Stimulated activated naive CD8-positive, alpha-beta T cell treated with anti-CD3 and anti-CD28 coated beads, Interleukin-15, Interleukin-2, amounts not matched to agents 100 U/mL and 50 U/mL, for 24 hours (primary cell): ENCODE measurements around the gene ITPRID1.

Experiments used
- ATAC-seq: fragments of 150-1000 bp; cut with Tn5 transposase; one replicate; pipeline ENCODE4 v1.10.0; 2021
- DNase-seq: peaks from one replicate; pipeline ENCODE4 v3.0.0; 2021

The ITPRID1 gene

GRCh38 chr7:31633894-31634494 lies 120.1 kb downstream of the ITPRID1 start:
- DNase-seq, result no peak
- no peak for ATAC-seq

GRCh38 chr7:31640381-31640780 lies 126.5 kb downstream of the ITPRID1 start:
- ATAC-seq (no peak), DNase-seq (no peak)

- DNase-seq (no peak), ATAC-seq (no peak)
These were observed 128.8 kb downstream of the ITPRID1 start for GRCh38 chr7:31642681-31643115.

- DNase-seq (no peak), ATAC-seq (no peak)
These were observed 133.1 kb downstream of the ITPRID1 start for GRCh38 chr7:31646942-31647341.

GRCh38 chr7:31647511-31647910 lies 133.6 kb downstream of the ITPRID1 start:
- ATAC-seq (no peak), DNase-seq (no peak)

GRCh38 chr7:31648288-31648687 lies 134.4 kb downstream of the ITPRID1 start:
- ATAC-seq (no peak), DNase-seq (no peak)

GRCh38 chr7:31648880-31649279 lies 135.0 kb downstream of the ITPRID1 start:
- no peak for DNase-seq
- no peak for ATAC-seq

- DNase-seq (no peak), ATAC-seq (no peak)
These were observed 137.6 kb downstream of the ITPRID1 start for GRCh38 chr7:31651234-31652062.

GRCh38 chr7:31652063-31652326 lies 138.1 kb downstream of the ITPRID1 start:
- ATAC-seq (no peak), DNase-seq (no peak)

- ATAC-seq (no peak), DNase-seq (no peak)
These were observed 149.2 kb downstream of the ITPRID1 start for GRCh38 chr7:31663072-31663471.

- ATAC-seq (no peak), DNase-seq (no peak)
These were observed 151.0 kb downstream of the ITPRID1 start for GRCh38 chr7:31664890-31665289.

GRCh38 chr7:31665546-31665945 lies 151.7 kb downstream of the ITPRID1 start:
- ATAC-seq (no peak), DNase-seq (no peak)

GRCh38 chr7:31669461-31669860 lies 155.6 kb downstream of the ITPRID1 start:
- no peak for ATAC-seq

GRCh38 chr7:31679574-31680305 lies 165.8 kb downstream of the ITPRID1 start:
- DNase-seq, result no peak
- no peak for ATAC-seq

More at GRCh38 chr7:31669461-31669860, 155.6 kb downstream of the ITPRID1 start:
- no peak for DNase-seq

GRCh38 chr7:31683445-31684225 lies 169.7 kb downstream of the ITPRID1 start:
- DNase-seq (no peak), ATAC-seq (no peak)

GRCh38 chr7:31687024-31687748 lies 173.3 kb downstream of the ITPRID1 start, which contains the start of gene PPP1R17:
Gene PPP1R17, plus strand, starts transcription at chr7:31687215. Its CDS starts 5,227 bp downstream, at chr7:31692442.
- no peak for DNase-seq
- ATAC-seq, result no peak

- ATAC-seq, result no peak
- DNase-seq, result no peak
These were observed 174.5 kb downstream of the ITPRID1 start for GRCh38 chr7:31688372-31688771.

GRCh38 chr7:31688996-31689395 lies 175.1 kb downstream of the ITPRID1 start:
- DNase-seq (no peak), ATAC-seq (no peak)

- no peak for ATAC-seq
- DNase-seq, result no peak
These were observed 177.0 kb downstream of the ITPRID1 start for GRCh38 chr7:31690935-31691334.

GRCh38 chr7:31692451-31692850 lies 178.6 kb downstream of the ITPRID1 start:
- DNase-seq, result no peak
- no peak for ATAC-seq

- no peak for ATAC-seq
- no peak for DNase-seq
These were observed 179.0 kb downstream of the ITPRID1 start for GRCh38 chr7:31692871-31693270.
